H1 (cell line): ENCODE data around the gene SBK1. TPM values are rescaled to one million over a fixed set of nuclear protein-coding genes. Genes with fewer than 3 reads are reported as not detected.

Experiments
- EGR1 ChIP-seq: IDR thresholded peaks from 2 replicates; pipeline ENCODE4 v1.6.1; 2011; ENCODE audit warnings: low read depth, low read length, borderline replicate concordance
- GTF2F1 ChIP-seq: IDR thresholded peaks from 2 replicates; pipeline ENCODE4 v1.6.1; 2012; ENCODE audit warnings: low read depth, low read length, improper control_type of control experiment, borderline replicate concordance
- POLR2A ChIP-seq, 2 experiments: IDR thresholded peaks; 1 replicate in 1 of 2; 2 replicates in 1 of 2; pipeline ENCODE4 v1.6.1; 2011; ENCODE audit warnings: low read depth in 2 of 2, low read length in 2 of 2, mild to moderate bottlenecking in 2 of 2; ENCODE audit errors: control extremely low read depth in 1 of 2
- POLR2AphosphoS5 ChIP-seq: IDR thresholded peaks from 2 replicates; pipeline ENCODE4 v1.6.1; 2011; ENCODE audit warnings: low read depth, low read length
- polyA plus RNA-seq, 7 experiments: library from polyadenylated mRNA; depleted of rRNA in 3 of 7; stranded (reverse) in 5 of 7; unstranded in 2 of 7; fragments of >200 nt in 5 of 7; fragments of 200-250 nt in 2 of 7; gene quantifications; 1 replicate in 5 of 7; 2 replicates in 1 of 7; 4 replicates in 1 of 7; pipeline versions ENCODE4 v1.2.1 to v1.2.3, GENCODE V29; 2011 to 2013; ENCODE audit warnings: missing spikeins in 2 of 7, mixed read lengths in 2 of 7
- total RNA-seq: library from RNA; stranded (reverse); fragmentation: NEBNext Ultra II Directional; extraction: Animal tissue kit (Norgen Biotek cat#: 25700); gene quantifications from 2 replicates; pipeline ENCODE4 v1.2.1, GENCODE V29; 2021
- TF ChIP-seq, protein P1 (sequence below), 3 experiments: IDR thresholded peaks; 1 replicate in 2 of 3; 2 replicates in 1 of 3; pipeline versions ENCODE4 v1.5.1 to v1.6.1; 2011; ENCODE audit warnings: low read length in 3 of 3, mild to moderate bottlenecking in 3 of 3, inconsistent platforms in 2 of 3, low read depth in 1 of 3, moderate library complexity in 1 of 3; ENCODE audit not compliant: insufficient read depth in 1 of 3; ENCODE audit errors: control extremely low read depth in 1 of 3
- TF ChIP-seq, protein P2 (sequence below): IDR thresholded peaks from 2 replicates; pipeline ENCODE4 v1.6.1; 2012; ENCODE audit warnings: inconsistent platforms

SBK1 gene
- total and polyA plus RNA-seq, 2 of the 8 experiments (the other 6 are each of a cell fraction or from before 2014, with no cell fraction given): 18.2 to 73.9 TPM

DNA sequence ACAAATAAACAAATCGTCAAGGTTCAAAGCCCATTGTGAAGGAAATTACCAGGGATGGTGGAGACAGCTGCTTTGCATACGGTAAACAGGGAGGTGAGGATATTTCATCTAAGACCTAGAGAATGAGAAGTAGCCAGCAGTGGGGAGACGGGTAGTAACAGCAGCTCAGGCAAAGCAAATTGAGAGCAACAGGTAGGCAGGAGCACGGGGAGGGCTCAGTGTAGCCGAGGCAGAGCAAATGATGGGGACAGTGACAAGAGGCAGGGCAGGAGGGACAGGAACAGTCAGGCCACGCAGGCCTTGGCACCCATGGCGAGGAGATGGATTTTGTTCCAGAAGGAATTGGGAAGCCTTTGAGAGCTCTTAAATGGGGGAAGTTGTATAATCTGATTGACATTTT lies 29.0 kb upstream of the SBK1 start (continued):
- TF ChIP-seq, protein P1, sequence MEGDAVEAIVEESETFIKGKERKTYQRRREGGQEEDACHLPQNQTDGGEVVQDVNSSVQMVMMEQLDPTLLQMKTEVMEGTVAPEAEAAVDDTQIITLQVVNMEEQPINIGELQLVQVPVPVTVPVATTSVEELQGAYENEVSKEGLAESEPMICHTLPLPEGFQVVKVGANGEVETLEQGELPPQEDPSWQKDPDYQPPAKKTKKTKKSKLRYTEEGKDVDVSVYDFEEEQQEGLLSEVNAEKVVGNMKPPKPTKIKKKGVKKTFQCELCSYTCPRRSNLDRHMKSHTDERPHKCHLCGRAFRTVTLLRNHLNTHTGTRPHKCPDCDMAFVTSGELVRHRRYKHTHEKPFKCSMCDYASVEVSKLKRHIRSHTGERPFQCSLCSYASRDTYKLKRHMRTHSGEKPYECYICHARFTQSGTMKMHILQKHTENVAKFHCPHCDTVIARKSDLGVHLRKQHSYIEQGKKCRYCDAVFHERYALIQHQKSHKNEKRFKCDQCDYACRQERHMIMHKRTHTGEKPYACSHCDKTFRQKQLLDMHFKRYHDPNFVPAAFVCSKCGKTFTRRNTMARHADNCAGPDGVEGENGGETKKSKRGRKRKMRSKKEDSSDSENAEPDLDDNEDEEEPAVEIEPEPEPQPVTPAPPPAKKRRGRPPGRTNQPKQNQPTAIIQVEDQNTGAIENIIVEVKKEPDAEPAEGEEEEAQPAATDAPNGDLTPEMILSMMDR (IDR thresholded peaks at IDR 0.05; ENCODE audit: control extremely low read depth in 1 of 3, insufficient read depth in 1 of 3, low read depth in 1 of 3, low read length in 3 of 3): no peak
- TF ChIP-seq, protein P2, sequence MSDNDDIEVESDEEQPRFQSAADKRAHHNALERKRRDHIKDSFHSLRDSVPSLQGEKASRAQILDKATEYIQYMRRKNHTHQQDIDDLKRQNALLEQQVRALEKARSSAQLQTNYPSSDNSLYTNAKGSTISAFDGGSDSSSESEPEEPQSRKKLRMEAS: no peak
- TF ChIP-seq EGR1: no peak
- TF ChIP-seq POLR2A (IDR thresholded peaks at IDR 0.05; ENCODE audit: control extremely low read depth in 1 of 2, low read depth in 2 of 2, low read length in 2 of 2): no peak
- no peak for TF ChIP-seq GTF2F1
- TF ChIP-seq POLR2AphosphoS5: no peak
